GM23338 (cell line): ENCODE data around the gene LHFPL4. TPM values are rescaled to one million over a fixed set of nuclear protein-coding genes. Genes with fewer than 3 reads are reported as not detected.

Source experiments
- ATAC-seq: fragments of 200-7000 bp; cut with Tn5 transposase; 3 replicates; pipeline ENCODE4 v1.9.1; 2020
- DNase-seq: peaks from one replicate; pipeline ENCODE4 v3.0.0-alpha.2; 2015; ENCODE audit warnings: low spot score
- H2AFZ ChIP-seq: fragments of 200-600 bp; sonication (generic); 2 replicates; pipeline ENCODE4 v1.8.0; 2016; ENCODE audit warnings: antibody characterized with exemption, mild to moderate bottlenecking, moderate library complexity
- H3F3A ChIP-seq: fragments of 200-600 bp; sonication (generic); replicated peaks from 2 replicates; pipeline ENCODE4 v1.8.0; 2017; ENCODE audit warnings: antibody characterized with exemption, mixed run types, low read depth
- H3K27ac ChIP-seq: fragments of 200-600 bp; sonication (generic); 2 replicates; pipeline ENCODE4 v1.6.1; 2016; ENCODE audit warnings: low read depth
- H3K27me3 ChIP-seq: fragments of 200-600 bp; sonication (generic); 2 replicates; pipeline ENCODE4 v1.8.0; 2016; ENCODE audit warnings: mild to moderate bottlenecking, mixed run types, moderate library complexity; ENCODE audit not compliant: insufficient read depth
- H3K36me3 ChIP-seq: fragments of 200-600 bp; sonication (generic); 2 replicates; pipeline ENCODE4 v1.8.0; 2016; ENCODE audit warnings: mild to moderate bottlenecking; ENCODE audit not compliant: insufficient read depth
- H3K4me1 ChIP-seq: fragments of 200-600 bp; sonication (generic); 2 replicates; pipeline ENCODE4 v1.8.0; 2016; ENCODE audit warnings: mild to moderate bottlenecking, moderate library complexity; ENCODE audit not compliant: insufficient read depth
- H3K4me2 ChIP-seq: fragments of 200-600 bp; sonication (generic); 2 replicates; pipeline ENCODE4 v1.7.1; 2017; ENCODE audit warnings: mixed run types
- H3K4me3 ChIP-seq: fragments of 200-600 bp; sonication (generic); 2 replicates; pipeline ENCODE4 v1.6.1; 2016; ENCODE audit warnings: mixed run types
- H3K79me2 ChIP-seq: fragments of 200-600 bp; sonication (generic); replicated peaks from 2 replicates; pipeline ENCODE4 v1.8.0; 2017; ENCODE audit warnings: mild to moderate bottlenecking; ENCODE audit not compliant: insufficient read depth
- H3K9me2 ChIP-seq: fragments of 200-600 bp; sonication (generic); 2 replicates; pipeline ENCODE4 v1.8.0; 2017; ENCODE audit not compliant: insufficient read depth
- H4K20me1 ChIP-seq: fragments of 200-600 bp; sonication (generic); replicated peaks from 2 replicates; pipeline ENCODE4 v1.8.0; 2017; ENCODE audit warnings: mild to moderate bottlenecking; ENCODE audit not compliant: insufficient read depth
- H3K27ac Mint-ChIP-seq: 2 replicates; pipeline ENCODE4 v1.8.0; 2020; ENCODE audit warnings: inconsistent platforms, mild to moderate bottlenecking, moderate library complexity, mixed read lengths
- H3K27me3 Mint-ChIP-seq: 3 replicates; pipeline ENCODE4 v1.8.0; 2022; ENCODE audit warnings: low read depth, mild to moderate bottlenecking, moderate library complexity, mixed read lengths, inconsistent platforms; ENCODE audit not compliant: insufficient read depth, poor library complexity
- H3K36me3 Mint-ChIP-seq: 3 replicates; pipeline ENCODE4 v1.8.0; 2021; ENCODE audit warnings: low read depth, mild to moderate bottlenecking, inconsistent platforms, moderate library complexity, mixed read lengths
- H3K4me1 Mint-ChIP-seq: 3 replicates; pipeline ENCODE4 v1.8.0; 2020; ENCODE audit warnings: mild to moderate bottlenecking, inconsistent platforms, mixed read lengths
- H3K4me3 Mint-ChIP-seq: 3 replicates; pipeline ENCODE4 v1.8.0; 2021; ENCODE audit warnings: moderate library complexity, mild to moderate bottlenecking, inconsistent platforms, mixed read lengths
- H3K9me3 Mint-ChIP-seq: 3 replicates; pipeline ENCODE4 v1.8.0; 2020; ENCODE audit warnings: moderate library complexity, mild to moderate bottlenecking, inconsistent platforms, mixed read lengths
- EZH2phosphoT487 ChIP-seq: fragments of 200-600 bp; sonication (generic); IDR thresholded peaks from one replicate; pipeline ENCODE4 v1.8.1; 2018; ENCODE audit warnings: antibody characterized with exemption; ENCODE audit not compliant: unreplicated experiment
- NANOG ChIP-seq: IDR thresholded peaks from 2 replicates; pipeline ENCODE4 v1.6.1; 2016; ENCODE audit warnings: antibody characterized with exemption, borderline replicate concordance
- POLR2AphosphoS5 ChIP-seq: IDR thresholded peaks from 2 replicates; pipeline ENCODE4 v1.6.1; 2016; ENCODE audit warnings: antibody characterized with exemption, low read depth
- ZNF114 ChIP-seq: fragments of 250-450 bp; sonication (Bioruptor Pico); IDR thresholded peaks from 2 replicates; pipeline ENCODE4 v1.5.0; 2020; ENCODE audit warnings: mild to moderate bottlenecking, moderate library complexity
- polyA plus RNA-seq: library from polyadenylated mRNA; unstranded; fragments of >200 nt; fragmentation: Nextera tagmentation; extraction: Ambion mirVana; gene quantifications from 2 replicates; pipeline ENCODE4 v1.2.1, GENCODE V29; 2016
- total RNA-seq: library from RNA; depleted of rRNA; stranded (reverse); fragments of >200 nt; shearing (Covaris generic); gene quantifications from 2 replicates; pipeline ENCODE4 v1.2.3, GENCODE V29; 2014
- TF ChIP-seq, protein P1 (sequence below), 2 experiments: fragments of 200-600 bp in 1 of 2; sonication (generic) in 1 of 2; conservative IDR thresholded peaks; 2 replicates each; pipeline versions ENCODE4 v1.5.1 to v1.6.1; 2016 to 2017; ENCODE audit warnings: antibody characterized with exemption in 2 of 2, low read depth in 2 of 2, mild to moderate bottlenecking in 2 of 2, moderate library complexity in 1 of 2
- TF ChIP-seq, protein P2 (sequence below): IDR thresholded peaks from 2 replicates; pipeline ENCODE4 v1.6.1; 2016; ENCODE audit warnings: antibody characterized with exemption
- TF ChIP-seq, protein P3 (sequence below): IDR thresholded peaks from one replicate; pipeline ENCODE4 v1.6.1; 2018; ENCODE audit warnings: antibody characterized with exemption; ENCODE audit not compliant: unreplicated experiment

Gene LHFPL4
- total and polyA plus RNA-seq, 2 experiments from 2014 or later, result 2.3 to 11.5 TPM

DNA sequence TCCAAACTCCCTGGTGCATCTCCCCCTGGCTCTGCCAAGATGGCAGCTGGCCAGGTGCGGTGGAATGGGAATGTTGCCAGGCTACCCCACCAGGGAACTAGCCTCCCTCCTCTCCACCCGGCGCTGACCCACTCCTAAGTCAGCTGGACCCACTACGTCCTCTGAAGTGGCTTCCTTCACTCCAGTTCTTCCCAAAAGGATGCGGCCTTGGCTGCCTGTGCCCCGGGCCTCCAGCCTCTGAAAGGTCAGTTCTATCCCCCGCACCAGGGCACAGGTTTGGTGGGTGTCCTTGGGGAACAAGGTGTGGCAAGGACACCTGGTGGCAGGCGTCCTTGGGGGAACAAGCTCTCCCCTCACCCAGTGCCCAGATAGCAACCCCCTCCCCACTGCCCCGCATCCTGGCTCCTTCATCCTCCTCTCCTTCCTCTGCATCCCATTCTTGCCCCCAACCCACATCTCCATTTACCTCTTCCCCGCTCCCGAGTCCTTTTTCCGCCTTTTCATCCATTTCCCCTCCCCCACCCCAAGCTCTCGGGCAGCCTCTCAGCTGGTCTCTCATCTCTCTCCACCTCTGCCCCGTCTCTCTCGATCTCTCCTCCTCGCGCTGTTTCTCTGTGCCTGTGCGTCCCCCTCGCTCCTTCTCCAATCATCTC, 54.0 kb downstream of the LHFPL4 start:
- Mint-ChIP-seq H3K4me1 (peaks cover 11% of the 10 kb centered on the region), H3K4me3 (peak overlapping the region; percentile 85), H3K27me3 (peaks cover 29% of the 10 kb centered on the region), H3K9me3 (no peaks in the 10 kb centered on the region), H3K36me3 (no peaks in the 10 kb centered on the region; the same call in 2 of the 3 replicates), H3K27ac (no peak overlapping the region)
- Histone ChIP-seq H4K20me1 (no peaks in the 10 kb centered on the region), H3K9me2 (no peaks in the 10 kb centered on the region), H3K27me3 (peaks cover 34% of the 10 kb centered on the region), H3F3A (no peaks in the 10 kb centered on the region), H3K4me3 (peak overlapping the region; percentile 98), H2AFZ (peak overlapping the region; percentile 99), H3K4me1 (no peaks in the 10 kb centered on the region), H3K4me2 (peak overlapping the region; percentile 98), H3K27ac (no peak overlapping the region), H3K79me2 (no peaks in the 10 kb centered on the region), H3K36me3 (no peaks in the 10 kb centered on the region)
- ATAC-seq (peak; percentile 43), DNase-seq (peak; percentile 77)
- TF ChIP-seq, protein P1, sequence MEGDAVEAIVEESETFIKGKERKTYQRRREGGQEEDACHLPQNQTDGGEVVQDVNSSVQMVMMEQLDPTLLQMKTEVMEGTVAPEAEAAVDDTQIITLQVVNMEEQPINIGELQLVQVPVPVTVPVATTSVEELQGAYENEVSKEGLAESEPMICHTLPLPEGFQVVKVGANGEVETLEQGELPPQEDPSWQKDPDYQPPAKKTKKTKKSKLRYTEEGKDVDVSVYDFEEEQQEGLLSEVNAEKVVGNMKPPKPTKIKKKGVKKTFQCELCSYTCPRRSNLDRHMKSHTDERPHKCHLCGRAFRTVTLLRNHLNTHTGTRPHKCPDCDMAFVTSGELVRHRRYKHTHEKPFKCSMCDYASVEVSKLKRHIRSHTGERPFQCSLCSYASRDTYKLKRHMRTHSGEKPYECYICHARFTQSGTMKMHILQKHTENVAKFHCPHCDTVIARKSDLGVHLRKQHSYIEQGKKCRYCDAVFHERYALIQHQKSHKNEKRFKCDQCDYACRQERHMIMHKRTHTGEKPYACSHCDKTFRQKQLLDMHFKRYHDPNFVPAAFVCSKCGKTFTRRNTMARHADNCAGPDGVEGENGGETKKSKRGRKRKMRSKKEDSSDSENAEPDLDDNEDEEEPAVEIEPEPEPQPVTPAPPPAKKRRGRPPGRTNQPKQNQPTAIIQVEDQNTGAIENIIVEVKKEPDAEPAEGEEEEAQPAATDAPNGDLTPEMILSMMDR (conservative IDR thresholded peaks at IDR 0.05; ENCODE audit: low read depth in 2 of 2), result 0 out of 4 replicates have a peak, but pooled peaks of 1 of the 2 experiments have one; percentile 7
- TF ChIP-seq, protein P2, sequence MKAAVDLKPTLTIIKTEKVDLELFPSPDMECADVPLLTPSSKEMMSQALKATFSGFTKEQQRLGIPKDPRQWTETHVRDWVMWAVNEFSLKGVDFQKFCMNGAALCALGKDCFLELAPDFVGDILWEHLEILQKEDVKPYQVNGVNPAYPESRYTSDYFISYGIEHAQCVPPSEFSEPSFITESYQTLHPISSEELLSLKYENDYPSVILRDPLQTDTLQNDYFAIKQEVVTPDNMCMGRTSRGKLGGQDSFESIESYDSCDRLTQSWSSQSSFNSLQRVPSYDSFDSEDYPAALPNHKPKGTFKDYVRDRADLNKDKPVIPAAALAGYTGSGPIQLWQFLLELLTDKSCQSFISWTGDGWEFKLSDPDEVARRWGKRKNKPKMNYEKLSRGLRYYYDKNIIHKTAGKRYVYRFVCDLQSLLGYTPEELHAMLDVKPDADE, result no peak

DNA sequence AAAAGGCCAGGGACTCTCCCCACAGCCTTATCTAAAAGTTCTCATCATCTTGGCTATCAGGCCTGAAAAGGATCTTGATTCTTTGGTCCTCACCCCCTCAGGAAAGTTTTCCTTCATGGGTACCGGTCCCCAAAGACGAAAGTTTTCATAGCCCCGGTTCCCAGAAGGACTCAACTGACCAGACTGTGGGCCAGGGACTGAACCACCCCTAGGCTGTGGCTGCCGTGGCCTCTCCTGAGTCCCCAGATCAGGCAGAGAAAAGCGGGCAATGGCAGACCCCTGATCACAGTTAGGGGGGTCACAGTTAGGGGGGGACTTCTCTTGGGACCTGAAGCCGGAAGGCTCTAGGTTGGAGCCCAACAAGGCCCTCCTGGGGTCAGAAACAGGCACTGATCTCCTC, 54.8 kb downstream of the LHFPL4 start:
- Histone ChIP-seq H4K20me1 (no peaks in the 10 kb centered on the region), H3F3A (no peaks in the 10 kb centered on the region), H3K9me2 (no peaks in the 10 kb centered on the region), H2AFZ (no peak overlapping the region), H3K4me3 (no peak overlapping the region), H3K79me2 (no peaks in the 10 kb centered on the region), H3K27me3 (peaks cover 41% of the 10 kb centered on the region), H3K4me2 (no peak overlapping the region), H3K27ac (no peak overlapping the region), H3K36me3 (no peaks in the 10 kb centered on the region), H3K4me1 (no peaks in the 10 kb centered on the region)
- ATAC-seq, result no peak
- no peak for DNase-seq
- no peak overlapping the region for H3K4me3 Mint-ChIP-seq
- peaks cover 23% of the 10 kb centered on the region for H3K27me3 Mint-ChIP-seq
- no peaks in the 10 kb centered on the region; the same call in 2 of the 3 replicates for H3K36me3 Mint-ChIP-seq
- H3K4me1 Mint-ChIP-seq, result peaks cover 11% of the 10 kb centered on the region
- no peaks in the 10 kb centered on the region for H3K9me3 Mint-ChIP-seq
- H3K27ac Mint-ChIP-seq, result no peak overlapping the region
- TF ChIP-seq EZH2phosphoT487, result no peak
- TF ChIP-seq, protein P3, sequence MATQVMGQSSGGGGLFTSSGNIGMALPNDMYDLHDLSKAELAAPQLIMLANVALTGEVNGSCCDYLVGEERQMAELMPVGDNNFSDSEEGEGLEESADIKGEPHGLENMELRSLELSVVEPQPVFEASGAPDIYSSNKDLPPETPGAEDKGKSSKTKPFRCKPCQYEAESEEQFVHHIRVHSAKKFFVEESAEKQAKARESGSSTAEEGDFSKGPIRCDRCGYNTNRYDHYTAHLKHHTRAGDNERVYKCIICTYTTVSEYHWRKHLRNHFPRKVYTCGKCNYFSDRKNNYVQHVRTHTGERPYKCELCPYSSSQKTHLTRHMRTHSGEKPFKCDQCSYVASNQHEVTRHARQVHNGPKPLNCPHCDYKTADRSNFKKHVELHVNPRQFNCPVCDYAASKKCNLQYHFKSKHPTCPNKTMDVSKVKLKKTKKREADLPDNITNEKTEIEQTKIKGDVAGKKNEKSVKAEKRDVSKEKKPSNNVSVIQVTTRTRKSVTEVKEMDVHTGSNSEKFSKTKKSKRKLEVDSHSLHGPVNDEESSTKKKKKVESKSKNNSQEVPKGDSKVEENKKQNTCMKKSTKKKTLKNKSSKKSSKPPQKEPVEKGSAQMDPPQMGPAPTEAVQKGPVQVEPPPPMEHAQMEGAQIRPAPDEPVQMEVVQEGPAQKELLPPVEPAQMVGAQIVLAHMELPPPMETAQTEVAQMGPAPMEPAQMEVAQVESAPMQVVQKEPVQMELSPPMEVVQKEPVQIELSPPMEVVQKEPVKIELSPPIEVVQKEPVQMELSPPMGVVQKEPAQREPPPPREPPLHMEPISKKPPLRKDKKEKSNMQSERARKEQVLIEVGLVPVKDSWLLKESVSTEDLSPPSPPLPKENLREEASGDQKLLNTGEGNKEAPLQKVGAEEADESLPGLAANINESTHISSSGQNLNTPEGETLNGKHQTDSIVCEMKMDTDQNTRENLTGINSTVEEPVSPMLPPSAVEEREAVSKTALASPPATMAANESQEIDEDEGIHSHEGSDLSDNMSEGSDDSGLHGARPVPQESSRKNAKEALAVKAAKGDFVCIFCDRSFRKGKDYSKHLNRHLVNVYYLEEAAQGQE, result no peak
- TF ChIP-seq NANOG, result no peak
- no peak for TF ChIP-seq ZNF114 (CRISPR knock-in tag)
- no peak for TF ChIP-seq POLR2AphosphoS5
- TF ChIP-seq, protein P1 (conservative IDR thresholded peaks at IDR 0.05; ENCODE audit: low read depth in 2 of 2), result no peak
